NOMO-1 (cell line): ENCODE data around the gene TATDN2.
"Not testable (repeated sequence)": the region's sequence is repeated elsewhere in the genome, so short reads cannot be mapped to it uniquely, and the experiment has no call there.

Experiments
- DNase-seq, 2 experiments: peaks; one replicate each; lab custom pipeline; 2025; ENCODE audit not compliant: unreplicated experiment in 2 of 2; lab: John Stamatoyannopoulos, UW

Gene TATDN2

GRCh38 chr3:10268930-10269329 is 20.7 kb downstream of the TATDN2 start:
- no peak for DNase-seq

GRCh38 chr3:10269443-10269842 is 21.2 kb downstream of the TATDN2 start:
- no peak for DNase-seq

GRCh38 chr3:10272476-10272875 is 24.2 kb downstream of the TATDN2 start:
- not testable (repeated sequence) for DNase-seq

- no peak for DNase-seq
Measured at GRCh38 chr3:10272977-10273376, 24.7 kb downstream of the TATDN2 start.

GRCh38 chr3:10273702-10274305 is 25.5 kb downstream of the TATDN2 start:
- DNase-seq, result peak in 1 of 2 experiments; percentile 54

GRCh38 chr3:10274601-10275000 is 26.3 kb downstream of the TATDN2 start:
- DNase-seq, result no peak

- no peak for DNase-seq
Measured at GRCh38 chr3:10277115-10277625, 28.9 kb downstream of the TATDN2 start.

- DNase-seq, result no peak
Measured at GRCh38 chr3:10278501-10278900, 30.2 kb downstream of the TATDN2 start.

GRCh38 chr3:10279384-10280176 is 31.3 kb downstream of the TATDN2 start:
- DNase-seq, result no peak

GRCh38 chr3:10280177-10280529 is 31.9 kb downstream of the TATDN2 start:
- DNase-seq, result no peak

- DNase-seq, result no peak
Measured at GRCh38 chr3:10280571-10280970, 32.3 kb downstream of the TATDN2 start.

GRCh38 chr3:10281951-10282350 is 33.7 kb downstream of the TATDN2 start:
- no peak for DNase-seq

GRCh38 chr3:10283638-10284037 is 35.4 kb downstream of the TATDN2 start:
- no peak for DNase-seq

- DNase-seq, result no peak
Measured at GRCh38 chr3:10284496-10284895, 36.2 kb downstream of the TATDN2 start.

GRCh38 chr3:10285272-10286132 is 37.2 kb downstream of the TATDN2 start:
- no peak for DNase-seq

- no peak for DNase-seq
Measured at GRCh38 chr3:10286133-10286524, 37.9 kb downstream of the TATDN2 start.

- no peak for DNase-seq
Measured at GRCh38 chr3:10286596-10287295, 38.5 kb downstream of the TATDN2 start.

GRCh38 chr3:10287936-10288574 is 39.8 kb downstream of the TATDN2 start:
- DNase-seq, result no peak

- DNase-seq, result no peak
Measured at GRCh38 chr3:10288575-10288960, 40.3 kb downstream of the TATDN2 start.

- DNase-seq, result no peak
Measured at GRCh38 chr3:10289077-10289476, 40.8 kb downstream of the TATDN2 start.
